Measurements from ENCODE around the gene GRAMD1A.

- TF ChIP-seq CTCF (IDR thresholded peaks at IDR 0.05 in 4 of 5, conservative IDR thresholded peaks at IDR 0.05 in 1 of 5) (no peak), POLR2A (IDR thresholded peaks at IDR 0.05) (no peak)
Measured at GRCh38 chr19:34953092-34953491, 47.0 kb upstream of the GRAMD1A start.

All from gastrocnemius medialis (tissue), 4 donors.